Measurements from ENCODE around the gene SEC31A. TPM values are rescaled to one million over a fixed set of nuclear protein-coding genes. Genes with fewer than 3 reads are reported as not detected.

SEC31A gene
- total RNA-seq, 3 donors from 2014 or later = 186 to 234 (median 231) TPM

GRCh38 chr4:82810176-82810575 is 80.8 kb downstream of the SEC31A start:
- H3K4me1 ChIP-seq = no peaks in the 10 kb centered on the region
- no peak for DNase-seq (ENCODE audit: low spot score in 2 of 2)
- no peak overlapping the region for H3K27ac ChIP-seq
- H3K27me3 ChIP-seq = no peaks in the 10 kb centered on the region
- H3K4me3 ChIP-seq = no peak overlapping the region
- no peaks in the 10 kb centered on the region for H3K36me3 ChIP-seq
- intact Hi-C loops (cut with DNase I; ENCODE audit: low total_unique reads) = no loop called here
- no peaks in the 10 kb centered on the region for H3K9me3 ChIP-seq
- TF ChIP-seq, protein P1, sequence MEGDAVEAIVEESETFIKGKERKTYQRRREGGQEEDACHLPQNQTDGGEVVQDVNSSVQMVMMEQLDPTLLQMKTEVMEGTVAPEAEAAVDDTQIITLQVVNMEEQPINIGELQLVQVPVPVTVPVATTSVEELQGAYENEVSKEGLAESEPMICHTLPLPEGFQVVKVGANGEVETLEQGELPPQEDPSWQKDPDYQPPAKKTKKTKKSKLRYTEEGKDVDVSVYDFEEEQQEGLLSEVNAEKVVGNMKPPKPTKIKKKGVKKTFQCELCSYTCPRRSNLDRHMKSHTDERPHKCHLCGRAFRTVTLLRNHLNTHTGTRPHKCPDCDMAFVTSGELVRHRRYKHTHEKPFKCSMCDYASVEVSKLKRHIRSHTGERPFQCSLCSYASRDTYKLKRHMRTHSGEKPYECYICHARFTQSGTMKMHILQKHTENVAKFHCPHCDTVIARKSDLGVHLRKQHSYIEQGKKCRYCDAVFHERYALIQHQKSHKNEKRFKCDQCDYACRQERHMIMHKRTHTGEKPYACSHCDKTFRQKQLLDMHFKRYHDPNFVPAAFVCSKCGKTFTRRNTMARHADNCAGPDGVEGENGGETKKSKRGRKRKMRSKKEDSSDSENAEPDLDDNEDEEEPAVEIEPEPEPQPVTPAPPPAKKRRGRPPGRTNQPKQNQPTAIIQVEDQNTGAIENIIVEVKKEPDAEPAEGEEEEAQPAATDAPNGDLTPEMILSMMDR (IDR thresholded peaks at IDR 0.05) = no peak
- TF ChIP-seq POLR2A (IDR thresholded peaks at IDR 0.05) (no peak), POLR2AphosphoS5 (IDR thresholded peaks at IDR 0.05) (no peak)

DNA sequence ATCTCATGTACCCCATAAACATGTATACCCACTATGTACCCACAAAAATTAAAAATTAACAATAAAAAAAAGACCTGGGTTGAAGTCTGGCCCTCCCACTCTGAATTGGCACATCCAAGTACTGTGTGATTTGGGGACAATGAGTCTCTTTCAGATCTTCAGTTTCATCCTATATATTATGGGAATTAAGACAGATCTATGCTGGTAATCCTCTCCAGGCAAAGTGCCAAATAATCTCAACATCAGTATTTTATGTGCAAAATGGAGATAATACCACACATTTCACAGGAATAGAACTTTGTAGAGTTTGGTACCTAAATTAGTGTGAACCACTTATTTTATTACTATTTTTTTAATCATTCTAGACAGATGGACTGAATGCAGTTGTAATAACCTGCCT is 81.3 kb downstream of the SEC31A start:
- TF ChIP-seq, protein P1 (IDR thresholded peaks at IDR 0.05) = no peak
- TF ChIP-seq POLR2A (IDR thresholded peaks at IDR 0.05) (no peak), POLR2AphosphoS5 (IDR thresholded peaks at IDR 0.05) (no peak)
- Histone ChIP-seq H3K27ac (no peak overlapping the region), H3K36me3 (no peaks in the 10 kb centered on the region), H3K9me3 (no peaks in the 10 kb centered on the region), H3K4me3 (no peak overlapping the region), H3K27me3 (no peaks in the 10 kb centered on the region), H3K4me1 (no peaks in the 10 kb centered on the region)
- DNase-seq (ENCODE audit: low spot score in 2 of 2) = no peak
- intact Hi-C loops (cut with DNase I; ENCODE audit: low total_unique reads) = no loop called here

GRCh38 chr4:82803746-82804145 is 87.2 kb downstream of the SEC31A start:
- Histone ChIP-seq H3K9me3 (no peaks in the 10 kb centered on the region), H3K4me3 (no peak overlapping the region), H3K36me3 (no peaks in the 10 kb centered on the region), H3K4me1 (no peaks in the 10 kb centered on the region), H3K27me3 (no peaks in the 10 kb centered on the region), H3K27ac (no peak overlapping the region)
- intact Hi-C loops (cut with DNase I; ENCODE audit: low total_unique reads) = no loop called here
- DNase-seq (ENCODE audit: low spot score in 2 of 2) = no peak
- TF ChIP-seq POLR2A (IDR thresholded peaks at IDR 0.05) = no peak
- TF ChIP-seq, protein P1 (IDR thresholded peaks at IDR 0.05) = no peak
- no peak for TF ChIP-seq POLR2AphosphoS5 (IDR thresholded peaks at IDR 0.05)

GRCh38 chr4:82802911-82803310 is 88.0 kb downstream of the SEC31A start:
- TF ChIP-seq POLR2AphosphoS5 (IDR thresholded peaks at IDR 0.05) = no peak
- H3K36me3 ChIP-seq = no peaks in the 10 kb centered on the region
- DNase-seq (ENCODE audit: low spot score in 2 of 2) = no peak
- no peak overlapping the region for H3K27ac ChIP-seq
- intact Hi-C loops (cut with DNase I; ENCODE audit: low total_unique reads) = no loop called here
- H3K4me1 ChIP-seq = no peaks in the 10 kb centered on the region
- no peaks in the 10 kb centered on the region for H3K9me3 ChIP-seq
- no peaks in the 10 kb centered on the region for H3K27me3 ChIP-seq
- no peak overlapping the region for H3K4me3 ChIP-seq

DNA sequence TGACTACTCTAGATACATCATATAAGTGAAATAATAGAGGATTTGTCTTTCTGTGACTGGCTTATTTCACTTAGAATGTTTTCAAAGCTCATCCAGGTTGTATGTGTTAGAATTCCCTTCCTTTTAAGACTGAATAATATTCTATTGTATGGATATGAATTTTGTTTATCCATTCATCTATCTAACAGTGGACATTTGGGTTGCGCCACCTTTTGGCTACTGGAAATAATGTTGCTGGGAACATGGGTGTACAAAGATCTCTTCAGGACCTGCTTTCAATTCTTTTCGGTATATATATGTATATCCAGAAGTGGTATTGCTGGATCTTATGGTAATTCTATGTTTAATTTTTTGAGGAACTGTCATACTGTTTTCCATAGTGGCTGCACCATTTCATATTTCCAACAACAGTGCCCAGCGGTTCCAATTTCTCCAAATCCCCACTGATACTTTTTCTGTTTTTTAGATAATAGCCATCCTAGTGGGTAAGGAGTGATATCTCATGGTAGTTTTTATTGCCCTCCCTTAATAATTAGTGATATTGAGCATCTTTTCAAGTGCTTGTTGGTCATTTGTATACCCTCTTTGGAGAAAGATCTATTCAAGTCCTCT is 88.9 kb downstream of the SEC31A start:
- H3K36me3 ChIP-seq = no peaks in the 10 kb centered on the region
- H3K4me3 ChIP-seq = no peak overlapping the region
- intact Hi-C loops (cut with DNase I; ENCODE audit: low total_unique reads) = no loop called here
- TF ChIP-seq POLR2AphosphoS5 (IDR thresholded peaks at IDR 0.05) = no peak
- TF ChIP-seq, protein P1 (IDR thresholded peaks at IDR 0.05) = peak in 1 of 3 donors; percentile 20
- no peak overlapping the region for H3K27ac ChIP-seq
- no peak for DNase-seq (ENCODE audit: low spot score in 2 of 2)
- peaks cover 0 to 4% of the 10 kb centered on the region in 2 donors for H3K4me1 ChIP-seq
- no peaks in the 10 kb centered on the region for H3K27me3 ChIP-seq
- no peaks in the 10 kb centered on the region for H3K9me3 ChIP-seq

All from breast epithelium (tissue), 4 donors.